DLD1 (cell line): ENCODE measurements around the gene RAG2.
"Not testable (repeated sequence)": the region's sequence is repeated elsewhere in the genome, so short reads cannot be mapped to it uniquely, and the experiment has no call there.

Source experiments
- in situ Hi-C: cut with HindIII; loops from 2 replicates; pipeline ENCODE4 v1.10.0; 2017; ENCODE audit warnings: low sequenced_read_pairs

Gene RAG2

GRCh38 chr11:36557390-36557789, 40.6 kb downstream of the RAG2 start:
- in situ Hi-C loops = not testable (repeated sequence)

- in situ Hi-C loops = no loop called here
These were observed 47.5 kb downstream of the RAG2 start for GRCh38 chr11:36550385-36551115.
